SIG-M5 (cell line): Measurements from ENCODE around the gene NDUFA1.
"Not testable (repeated sequence)": the region's sequence is repeated elsewhere in the genome, so short reads cannot be mapped to it uniquely, and the experiment has no call there.

Experiments
- DNase-seq: peaks from one replicate; lab custom pipeline; 2025; lab: John Stamatoyannopoulos, UW

NDUFA1 gene

GRCh38 chrX:119871599-119872395 is at the start of gene NDUFA1, which contains the start of gene RNF113A:
NDUFA1 (plus strand) TSS chrX:119871832; CDS start chrX:119871912, 80 bp downstream.
RNF113A (minus strand) TSS chrX:119871733; CDS start chrX:119871613, 120 bp downstream.
- DNase-seq = peak; percentile 77

GRCh38 chrX:119824221-119824620 is 47.4 kb upstream of the NDUFA1 start:
- not testable (repeated sequence) for DNase-seq

- DNase-seq = no peak
Measured at GRCh38 chrX:119826399-119826959, 45.2 kb upstream of the NDUFA1 start.

GRCh38 chrX:119828446-119828845 is 43.2 kb upstream of the NDUFA1 start:
- DNase-seq = no peak

GRCh38 chrX:119833905-119834304 is 37.7 kb upstream of the NDUFA1 start:
- DNase-seq = no peak

GRCh38 chrX:119852382-119853353 is 19.0 kb upstream of the NDUFA1 start, which contains the start of gene UPF3B:
UPF3B (minus strand) TSS chrX:119852963; CDS start chrX:119852928, 35 bp downstream.
- peak; percentile 85 for DNase-seq

GRCh38 chrX:119853444-119853843 is 18.2 kb upstream of the NDUFA1 start:
- no peak for DNase-seq

- DNase-seq = no peak
Measured at GRCh38 chrX:119870626-119871131, 953 bp upstream of the NDUFA1 start.

- no peak for DNase-seq
Measured at GRCh38 chrX:119871245-119871598, 410 bp upstream of the NDUFA1 start.

DNA sequence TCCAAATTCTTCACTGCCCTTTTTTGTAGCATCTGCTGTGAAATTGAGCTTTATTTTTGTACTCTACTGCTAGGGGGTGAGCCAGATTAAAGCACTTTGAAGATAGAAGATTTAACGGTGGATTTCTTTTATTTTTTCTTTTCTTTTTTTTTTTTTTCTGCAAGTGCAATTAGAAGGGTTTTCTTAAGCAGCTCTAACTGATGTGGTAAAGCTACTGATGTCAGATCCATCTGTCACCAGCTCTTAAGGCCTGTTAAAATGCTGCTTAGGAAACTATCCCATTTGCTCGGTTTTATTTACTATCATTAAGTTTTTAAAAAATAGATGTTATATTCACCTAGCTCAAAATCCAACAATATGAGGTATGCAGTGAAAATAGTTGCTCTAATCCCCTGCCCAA is 7.1 kb downstream of the NDUFA1 start:
- no peak for DNase-seq

DNA sequence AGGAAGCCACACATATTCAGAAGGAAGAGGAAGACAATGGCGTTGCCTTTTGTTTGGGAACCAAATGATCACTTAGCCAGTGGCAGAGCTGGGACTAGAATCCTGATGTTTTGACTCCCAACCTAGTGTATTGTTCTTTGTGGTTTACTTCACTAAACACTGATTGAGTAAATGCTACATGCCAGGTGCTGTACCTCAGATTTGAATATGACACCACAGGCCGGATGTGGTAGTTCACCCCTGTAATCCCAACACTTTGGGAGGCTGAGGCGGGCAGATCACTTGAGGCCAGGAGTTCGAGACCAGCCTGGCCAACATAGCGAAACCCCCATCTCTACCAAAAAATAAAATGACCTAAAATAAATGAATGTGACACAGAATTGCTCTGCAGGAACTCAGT is 8.4 kb downstream of the NDUFA1 start:
- no peak for DNase-seq

DNA sequence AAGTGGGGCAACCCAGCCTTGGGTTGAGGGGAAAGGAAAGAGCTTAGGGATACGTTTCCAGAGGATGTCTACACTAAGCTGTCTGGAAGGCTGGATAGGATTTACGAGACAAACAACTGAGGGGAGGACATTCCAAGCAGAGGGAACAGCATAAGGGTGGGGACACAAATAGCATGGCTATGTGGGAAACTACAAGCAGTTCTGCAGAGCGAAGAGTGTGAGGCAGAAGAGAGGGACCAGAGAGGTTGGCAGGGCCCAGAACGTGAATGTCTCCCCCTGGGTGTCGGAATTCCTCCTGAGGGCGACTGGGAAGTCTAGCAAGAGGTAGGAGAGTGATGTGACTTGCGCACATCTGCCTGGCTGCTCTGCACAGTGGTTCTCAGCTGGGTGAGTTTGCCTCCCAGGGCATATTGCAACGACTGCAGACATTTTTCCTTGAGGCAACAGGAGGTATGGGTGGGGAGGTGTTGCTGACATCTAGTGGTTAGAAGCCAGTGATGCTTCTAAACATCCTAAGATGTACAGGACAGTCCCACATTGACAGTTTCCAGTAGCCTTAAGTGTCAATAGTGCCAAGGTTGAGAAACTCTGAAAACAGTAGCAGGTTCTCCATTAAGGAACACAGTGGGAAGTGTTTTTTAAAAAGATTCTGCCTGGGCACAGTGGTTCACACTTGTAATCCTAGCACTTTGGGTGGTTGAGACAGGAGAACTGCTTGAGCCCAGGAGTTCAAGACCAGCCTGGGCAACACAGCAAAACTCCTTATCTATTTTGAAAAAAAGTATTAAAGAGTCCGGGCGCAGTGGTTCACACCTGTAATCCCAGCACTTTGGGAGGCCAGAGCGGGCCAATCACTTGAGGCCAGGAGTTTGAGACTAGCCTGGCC is 9.2 kb downstream of the NDUFA1 start:
- peak; percentile 6 for DNase-seq

- no peak for DNase-seq
Measured at GRCh38 chrX:119885554-119886428, 14.2 kb downstream of the NDUFA1 start.

DNA sequence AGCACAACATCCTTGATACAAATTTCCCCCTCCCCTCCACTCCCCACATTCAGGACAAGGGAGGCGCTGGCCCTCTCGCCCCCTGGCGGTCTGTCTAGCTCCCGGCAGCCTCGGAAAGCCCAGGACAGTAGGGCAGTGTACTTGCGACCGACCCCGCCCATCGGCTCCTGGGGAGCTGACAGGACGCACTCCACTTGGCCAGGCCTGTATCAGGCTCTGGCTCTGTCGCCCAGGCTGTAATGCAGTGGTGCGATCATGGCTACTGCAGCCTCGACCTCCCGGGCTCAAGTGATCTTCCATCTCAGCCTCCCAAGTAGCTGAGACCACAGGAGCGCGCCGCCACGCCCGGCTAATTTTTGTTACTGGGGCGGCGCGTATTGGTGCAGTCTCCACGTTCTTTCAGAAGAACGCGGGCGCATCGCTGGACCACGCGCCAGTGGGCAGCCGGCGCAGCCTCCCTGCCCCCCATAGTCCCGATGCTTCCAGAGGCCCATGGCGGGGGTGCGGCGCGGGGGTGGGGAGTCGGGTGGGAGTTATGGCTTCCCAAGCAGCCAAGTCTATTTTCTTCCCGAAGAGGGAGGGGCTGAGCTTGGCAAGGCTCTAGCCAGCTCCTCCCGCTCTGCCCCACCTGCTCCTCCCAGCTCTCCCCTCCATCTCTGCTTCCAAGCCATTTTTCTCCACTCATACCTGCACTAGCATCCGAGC is 16.2 kb downstream of the NDUFA1 start:
- DNase-seq = peak; percentile 8

- DNase-seq = not testable (repeated sequence)
Measured at GRCh38 chrX:119890626-119891025, 19.0 kb downstream of the NDUFA1 start.

GRCh38 chrX:119891961-119892692 is 20.5 kb downstream of the NDUFA1 start:
- DNase-seq = not testable (repeated sequence)

GRCh38 chrX:119895843-119896326 is 24.3 kb downstream of the NDUFA1 start, which contains the start of gene AKAP14:
AKAP14 (plus strand) TSS chrX:119895893; CDS start chrX:119903224, 7,331 bp downstream.
- DNase-seq = no peak

GRCh38 chrX:119899125-119899524 is 27.5 kb downstream of the NDUFA1 start:
- DNase-seq = peak; percentile 21
